H7 (cell line): ENCODE data around the gene PDIA2. TPM values are rescaled to one million over a fixed set of nuclear protein-coding genes. Genes with fewer than 3 reads are reported as not detected.

Source experiments
- DNase-seq: peaks from one replicate; pipeline ENCODE4 v3.0.0; 2012
- H3K27me3 ChIP-seq: 2 replicates; pipeline ENCODE4 v1.6.0; 2011; ENCODE audit warnings: mild to moderate bottlenecking, low read length; ENCODE audit not compliant: control insufficient read depth, insufficient read depth
- H3K36me3 ChIP-seq: replicated peaks from 2 replicates; pipeline ENCODE4 v1.5.1; 2011; ENCODE audit warnings: low read length; ENCODE audit not compliant: control insufficient read depth, insufficient read depth
- H3K4me3 ChIP-seq: 2 replicates; pipeline ENCODE4 v1.5.1; 2011; ENCODE audit warnings: low read depth, mild to moderate bottlenecking, control low read depth, low read length, moderate library complexity; ENCODE audit not compliant: insufficient read depth
- total RNA-seq: library from RNA; depleted of rRNA; stranded (reverse); fragments of >200 nt; shearing (Covaris generic); gene quantifications from 2 replicates; pipeline ENCODE4 v1.2.3, GENCODE V29; 2014

The PDIA2 gene
- total RNA-seq, 1 experiment from 2014 or later = 2.1 TPM

- Histone ChIP-seq H3K27me3 (no peaks in the 10 kb centered on the region), H3K36me3 (peaks cover 7% of the 10 kb centered on the region), H3K4me3 (no peak overlapping the region)
- no peak for DNase-seq
Measured at GRCh38 chr16:291539-291938, 8.6 kb downstream of the PDIA2 start.

- no peaks in the 10 kb centered on the region for H3K27me3 ChIP-seq
- H3K36me3 ChIP-seq = peaks cover 8% of the 10 kb centered on the region
- no peak overlapping the region for H3K4me3 ChIP-seq
- no peak for DNase-seq
Measured at GRCh38 chr16:293043-293775, 10.2 kb downstream of the PDIA2 start.

GRCh38 chr16:296276-296675 is 13.3 kb downstream of the PDIA2 start:
- peaks cover 8% of the 10 kb centered on the region for H3K36me3 ChIP-seq

GRCh38 chr16:296806-297510 is 14.0 kb downstream of the PDIA2 start:
- Histone ChIP-seq H3K36me3 (peaks cover 8% of the 10 kb centered on the region), H3K4me3 (no peak overlapping the region), H3K27me3 (no peaks in the 10 kb centered on the region)
- DNase-seq = no peak

More at GRCh38 chr16:296276-296675, 13.3 kb downstream of the PDIA2 start:
- no peak for DNase-seq
- Histone ChIP-seq H3K4me3 (no peak overlapping the region), H3K27me3 (no peaks in the 10 kb centered on the region)

GRCh38 chr16:297832-298231 is 14.9 kb downstream of the PDIA2 start:
- H3K27me3 ChIP-seq = no peaks in the 10 kb centered on the region

GRCh38 chr16:301235-301634 is 18.3 kb downstream of the PDIA2 start:
- no peak for DNase-seq
- H3K36me3 ChIP-seq = peaks cover 4% of the 10 kb centered on the region
- H3K27me3 ChIP-seq = no peaks in the 10 kb centered on the region
- no peak overlapping the region for H3K4me3 ChIP-seq

More at GRCh38 chr16:297832-298231, 14.9 kb downstream of the PDIA2 start:
- Histone ChIP-seq H3K4me3 (no peak overlapping the region), H3K36me3 (peaks cover 4% of the 10 kb centered on the region)
- DNase-seq = no peak

- no peak for DNase-seq
- Histone ChIP-seq H3K4me3 (no peak overlapping the region), H3K27me3 (no peaks in the 10 kb centered on the region), H3K36me3 (peaks cover 4% of the 10 kb centered on the region)
Measured at GRCh38 chr16:301950-302349, 19.0 kb downstream of the PDIA2 start.

- H3K36me3 ChIP-seq = peaks cover 6% of the 10 kb centered on the region
- no peak for DNase-seq
- no peaks in the 10 kb centered on the region for H3K27me3 ChIP-seq
- H3K4me3 ChIP-seq = no peak overlapping the region
Measured at GRCh38 chr16:303760-304505, 21.0 kb downstream of the PDIA2 start.

- H3K27me3 ChIP-seq = no peaks in the 10 kb centered on the region
- no peak for DNase-seq
- H3K4me3 ChIP-seq = no peak overlapping the region
Measured at GRCh38 chr16:305916-306626, 23.1 kb downstream of the PDIA2 start.

GRCh38 chr16:306911-307370 is 24.0 kb downstream of the PDIA2 start:
- Histone ChIP-seq H3K4me3 (no peak overlapping the region), H3K36me3 (peaks cover 8% of the 10 kb centered on the region), H3K27me3 (no peaks in the 10 kb centered on the region)
- no peak for DNase-seq

More at GRCh38 chr16:305916-306626, 23.1 kb downstream of the PDIA2 start:
- H3K36me3 ChIP-seq = peaks cover 6% of the 10 kb centered on the region

GRCh38 chr16:307691-308312 is 24.8 kb downstream of the PDIA2 start:
- no peaks in the 10 kb centered on the region for H3K27me3 ChIP-seq
- no peak for DNase-seq
- H3K36me3 ChIP-seq = peaks cover 9% of the 10 kb centered on the region
- H3K4me3 ChIP-seq = no peak overlapping the region

- Histone ChIP-seq H3K4me3 (no peak overlapping the region), H3K27me3 (no peaks in the 10 kb centered on the region), H3K36me3 (peaks cover 11% of the 10 kb centered on the region)
- DNase-seq = no peak
Measured at GRCh38 chr16:309476-309875, 26.5 kb downstream of the PDIA2 start.

- no peak for DNase-seq
- H3K36me3 ChIP-seq = peaks cover 10% of the 10 kb centered on the region
- H3K4me3 ChIP-seq = no peak overlapping the region
- H3K27me3 ChIP-seq = no peaks in the 10 kb centered on the region
Measured at GRCh38 chr16:311725-312124, 28.8 kb downstream of the PDIA2 start.

- Histone ChIP-seq H3K27me3 (no peaks in the 10 kb centered on the region), H3K36me3 (peaks cover 4% of the 10 kb centered on the region), H3K4me3 (no peak overlapping the region)
- DNase-seq = no peak
Measured at GRCh38 chr16:314351-314750, 31.4 kb downstream of the PDIA2 start.
